T-helper 2 cell treated with Interferon-gamma antibody and Interleukin-4, amounts not matched to agents 5 μg/mL and 100 μg/mL, for 36 hours (primary cell): Measurements from ENCODE around the gene SEPTIN10.
"Not testable (repeated sequence)": the region's sequence is repeated elsewhere in the genome, so short reads cannot be mapped to it uniquely, and the experiment has no call there.

ENCODE experiments used
- DNase-seq: peaks from one replicate; pipeline ENCODE4 v3.0.0; 2021; ENCODE audit warnings: low spot score
- H3K27ac Mint-ChIP-seq: one replicate; pipeline ENCODE4 v1.8.0; 2021; ENCODE audit warnings: mild to moderate bottlenecking, mixed read lengths
- H3K27me3 Mint-ChIP-seq: one replicate; pipeline ENCODE4 v1.8.0; 2021; ENCODE audit warnings: low read depth, mixed read lengths
- H3K36me3 Mint-ChIP-seq: one replicate; pipeline ENCODE4 v1.8.0; 2021; ENCODE audit warnings: low read depth, mixed read lengths
- H3K4me1 Mint-ChIP-seq: one replicate; pipeline ENCODE4 v1.8.0; 2021; ENCODE audit warnings: low read depth, mixed read lengths
- H3K4me3 Mint-ChIP-seq: one replicate; pipeline ENCODE4 v1.8.0; 2022; ENCODE audit warnings: mild to moderate bottlenecking, moderate library complexity, mixed read lengths
- H3K9me3 Mint-ChIP-seq: one replicate; pipeline ENCODE4 v1.8.0; 2021; ENCODE audit warnings: mixed read lengths

The SEPTIN10 gene

DNA sequence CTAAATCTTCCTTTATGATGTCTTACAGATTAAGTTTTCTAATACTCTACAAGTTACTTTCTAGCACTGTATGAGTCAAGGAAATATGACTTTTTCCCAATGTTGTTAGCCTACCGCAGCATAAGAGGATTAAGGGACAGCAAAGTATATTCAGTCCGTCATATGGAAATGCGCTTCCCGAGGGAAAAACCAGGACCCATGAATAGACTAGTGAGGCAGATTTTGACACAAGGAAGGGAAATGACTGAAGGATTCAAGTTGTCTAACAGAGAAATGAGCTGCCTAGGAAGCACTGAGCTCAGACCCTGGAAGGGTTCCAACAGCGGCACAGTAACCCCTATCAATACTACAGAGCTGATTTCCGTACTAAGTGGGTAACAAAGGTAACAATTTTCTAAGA is 12.0 kb downstream of the SEPTIN10 start:
- Mint-ChIP-seq H3K4me1 (no peaks in the 10 kb centered on the region), H3K4me3 (no peak overlapping the region), H3K27me3 (peaks cover 10% of the 10 kb centered on the region), H3K27ac (no peak overlapping the region), H3K9me3 (no peaks in the 10 kb centered on the region), H3K36me3 (no peaks in the 10 kb centered on the region)
- DNase-seq = no peak

DNA sequence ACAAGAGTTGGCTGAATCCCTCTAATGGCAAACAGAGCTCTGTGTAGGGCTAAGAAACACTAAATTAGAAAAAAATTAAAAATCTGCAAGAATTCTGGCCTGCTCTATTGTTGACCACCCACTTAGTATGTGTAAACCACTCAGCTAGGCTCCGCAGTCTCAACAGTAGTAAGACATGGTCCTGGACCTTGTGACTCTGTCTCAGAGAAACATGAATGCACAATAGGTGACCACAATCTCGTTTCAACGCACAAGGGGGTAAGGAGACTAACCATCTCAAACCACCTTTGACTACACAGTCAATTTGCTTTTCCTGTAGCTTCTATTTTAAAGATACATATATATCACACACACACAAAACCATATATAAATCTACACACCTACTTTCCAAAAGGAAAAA is 16.5 kb downstream of the SEPTIN10 start:
- H3K27me3 Mint-ChIP-seq = peaks cover 10% of the 10 kb centered on the region
- no peak overlapping the region for H3K27ac Mint-ChIP-seq
- no peaks in the 10 kb centered on the region for H3K4me1 Mint-ChIP-seq
- no peaks in the 10 kb centered on the region for H3K36me3 Mint-ChIP-seq
- no peaks in the 10 kb centered on the region for H3K9me3 Mint-ChIP-seq
- H3K4me3 Mint-ChIP-seq = no peak overlapping the region
- no peak for DNase-seq

DNA sequence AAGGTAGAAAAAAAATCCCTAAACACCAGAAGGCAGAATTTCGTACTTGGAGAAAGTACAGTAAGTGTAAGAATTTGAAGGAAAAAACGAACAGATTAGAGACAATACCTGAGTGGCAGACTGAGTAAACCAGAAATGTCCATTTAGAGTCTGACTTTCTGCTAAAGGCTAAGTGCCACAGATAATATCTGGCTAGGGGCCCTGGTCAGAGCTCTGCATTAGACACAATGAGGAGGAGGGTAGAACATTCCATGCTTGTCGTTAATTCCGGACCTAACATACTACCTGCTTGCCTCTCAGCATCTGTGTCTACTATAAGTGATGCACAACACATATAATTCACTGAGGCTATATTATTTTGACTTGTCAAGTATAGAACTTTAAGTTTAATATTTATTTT is 18.1 kb downstream of the SEPTIN10 start:
- no peaks in the 10 kb centered on the region for H3K9me3 Mint-ChIP-seq
- DNase-seq = no peak
- H3K4me3 Mint-ChIP-seq = no peak overlapping the region
- H3K4me1 Mint-ChIP-seq = no peaks in the 10 kb centered on the region
- no peak overlapping the region for H3K27ac Mint-ChIP-seq
- H3K36me3 Mint-ChIP-seq = no peaks in the 10 kb centered on the region
- H3K27me3 Mint-ChIP-seq = no peaks in the 10 kb centered on the region

DNA sequence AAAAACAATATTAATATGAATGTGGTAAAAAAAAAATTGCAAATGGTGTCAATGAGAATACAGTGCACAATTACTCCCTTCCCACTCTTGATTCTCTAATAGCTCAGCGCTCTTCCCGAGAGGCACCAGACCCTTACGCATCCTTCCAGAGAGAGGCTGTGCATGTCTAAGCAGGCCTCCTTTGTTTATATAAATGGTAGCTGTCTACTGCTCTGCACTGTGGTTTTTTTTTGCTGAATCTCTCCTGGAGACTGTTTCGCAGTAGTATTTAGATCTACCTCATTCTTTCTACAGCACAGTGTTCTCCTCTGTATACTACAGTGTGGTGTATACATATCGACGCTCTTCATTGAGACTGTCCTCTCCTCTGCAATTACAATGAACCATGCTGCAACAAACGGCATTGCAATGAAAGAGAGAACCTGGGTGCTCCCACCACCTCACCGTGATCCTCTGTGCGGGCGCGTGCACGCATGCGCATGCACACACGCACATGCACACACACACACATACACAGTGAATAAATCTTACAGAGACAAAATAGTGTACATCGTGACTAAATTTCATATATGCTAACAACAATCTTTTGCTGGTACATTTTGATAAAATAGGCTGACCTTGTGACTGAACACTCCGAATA is 19.4 kb downstream of the SEPTIN10 start:
- no peak for DNase-seq
- H3K9me3 Mint-ChIP-seq = no peaks in the 10 kb centered on the region
- no peaks in the 10 kb centered on the region for H3K27me3 Mint-ChIP-seq
- H3K4me1 Mint-ChIP-seq = no peaks in the 10 kb centered on the region
- H3K36me3 Mint-ChIP-seq = no peaks in the 10 kb centered on the region
- H3K4me3 Mint-ChIP-seq = no peak overlapping the region
- no peak overlapping the region for H3K27ac Mint-ChIP-seq

DNA sequence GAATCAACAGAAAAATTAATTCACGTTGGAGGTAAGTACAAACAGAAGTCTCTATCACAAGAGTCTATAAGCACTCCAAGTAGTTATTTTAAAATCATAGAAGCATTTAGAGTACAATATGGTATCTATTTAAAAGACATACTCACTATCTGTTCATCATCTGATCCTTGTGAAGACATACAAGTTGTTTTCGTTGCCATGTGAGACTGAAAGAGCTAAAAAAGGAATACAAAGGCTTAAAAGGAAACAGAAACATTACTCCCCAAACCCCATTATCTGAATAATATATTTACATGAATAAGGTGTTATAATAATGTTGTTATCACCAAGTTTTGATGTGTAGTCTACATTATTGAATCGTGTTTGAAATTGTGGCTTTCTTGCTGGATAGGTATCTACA is 20.9 kb downstream of the SEPTIN10 start:
- no peaks in the 10 kb centered on the region for H3K36me3 Mint-ChIP-seq
- no peaks in the 10 kb centered on the region for H3K27me3 Mint-ChIP-seq
- H3K27ac Mint-ChIP-seq = no peak overlapping the region
- no peak overlapping the region for H3K4me3 Mint-ChIP-seq
- no peaks in the 10 kb centered on the region for H3K4me1 Mint-ChIP-seq
- H3K9me3 Mint-ChIP-seq = no peaks in the 10 kb centered on the region
- DNase-seq = no peak

DNA sequence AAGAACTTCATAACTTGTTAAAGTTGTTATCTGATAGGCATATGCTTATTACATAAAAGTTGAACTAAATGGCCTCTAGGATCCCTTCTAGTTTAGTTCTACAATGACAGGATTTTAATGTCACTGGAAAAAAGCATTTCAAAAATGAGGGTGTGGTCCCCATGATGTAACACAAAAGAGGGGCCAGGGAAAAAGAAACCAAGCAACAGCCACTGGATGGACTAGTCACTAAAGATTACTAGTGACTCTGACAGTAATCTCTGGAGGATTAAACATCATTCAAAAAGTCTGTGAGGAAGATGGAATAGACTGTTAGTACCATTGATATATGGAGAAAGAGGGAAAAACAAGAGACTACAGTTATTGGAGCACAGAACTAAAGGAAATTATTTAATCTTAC is 22.6 kb downstream of the SEPTIN10 start:
- peaks cover 2% of the 10 kb centered on the region for H3K27me3 Mint-ChIP-seq
- no peak overlapping the region for H3K27ac Mint-ChIP-seq

DNA sequence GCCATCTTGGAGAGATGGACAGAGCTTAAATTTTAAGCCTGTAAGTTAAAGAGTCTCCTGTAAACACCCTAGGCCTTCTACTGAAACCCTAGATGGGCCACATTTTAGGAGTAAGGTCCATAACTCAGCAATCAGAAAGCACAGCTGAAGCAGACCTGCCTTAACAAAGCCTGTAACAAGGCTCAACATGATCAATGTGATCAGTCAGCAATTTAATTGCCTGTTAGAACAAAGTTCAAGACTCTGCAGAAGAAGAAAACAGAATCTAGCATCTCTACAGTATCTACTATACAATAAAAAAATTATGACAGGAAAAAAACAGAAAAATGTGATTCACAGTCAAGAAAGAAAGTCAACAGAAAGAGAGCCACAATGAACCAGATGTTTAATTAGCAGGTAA is 27.1 kb downstream of the SEPTIN10 start:
- H3K27ac Mint-ChIP-seq = no peak overlapping the region
- no peaks in the 10 kb centered on the region for H3K9me3 Mint-ChIP-seq
- H3K4me1 Mint-ChIP-seq = peaks cover 3% of the 10 kb centered on the region
- no peak overlapping the region for H3K4me3 Mint-ChIP-seq
- peaks cover 18% of the 10 kb centered on the region for H3K27me3 Mint-ChIP-seq
- DNase-seq = no peak
- no peaks in the 10 kb centered on the region for H3K36me3 Mint-ChIP-seq

More for the DNA sequence above, 22.6 kb downstream of the SEPTIN10 start:
- H3K4me3 Mint-ChIP-seq = no peak overlapping the region
- H3K4me1 Mint-ChIP-seq = no peaks in the 10 kb centered on the region
- H3K36me3 Mint-ChIP-seq = no peaks in the 10 kb centered on the region
- no peak for DNase-seq
- no peaks in the 10 kb centered on the region for H3K9me3 Mint-ChIP-seq

DNA sequence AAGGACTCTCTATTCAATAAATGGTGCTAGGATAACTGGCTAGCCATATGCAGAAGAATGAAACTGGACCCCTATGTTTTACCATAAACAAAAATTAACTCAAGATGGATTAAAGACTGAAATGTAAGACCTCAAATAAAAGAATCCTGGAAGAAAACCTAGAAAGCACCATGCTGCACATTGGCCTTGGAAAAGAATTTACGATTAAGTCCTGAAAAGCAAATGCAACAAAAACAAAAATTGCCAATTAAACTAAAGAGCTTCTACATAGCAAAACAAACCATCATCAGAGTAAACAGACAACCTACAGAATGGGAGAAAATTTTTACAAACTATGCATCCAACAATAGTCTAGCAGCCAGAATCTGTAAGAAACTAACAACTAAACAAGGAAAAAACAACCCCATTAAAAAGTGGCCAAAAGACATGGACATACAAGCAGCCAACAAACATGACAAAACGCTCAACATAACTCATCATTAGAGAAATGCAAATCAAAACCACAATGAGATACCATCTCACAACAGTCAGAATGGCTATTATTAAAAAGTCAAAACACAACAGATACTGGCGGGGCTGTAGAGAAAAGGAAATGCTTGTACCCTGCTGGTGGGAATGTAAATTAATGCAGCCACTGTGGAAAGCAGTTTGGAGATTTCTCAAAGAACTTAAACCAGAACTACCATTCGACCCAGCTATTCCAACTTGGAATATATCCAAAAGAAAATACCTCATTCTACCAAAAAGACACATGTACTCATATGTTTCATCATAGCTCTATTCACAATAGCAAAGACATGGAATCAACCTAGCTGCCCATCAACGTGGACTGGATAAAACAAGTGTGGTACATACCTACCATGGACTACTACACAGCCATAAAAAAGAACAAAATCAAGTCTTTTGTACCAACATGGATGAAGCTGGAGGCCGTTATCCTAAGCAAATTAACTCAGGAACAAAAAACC is 30.6 kb downstream of the SEPTIN10 start:
- H3K4me1 Mint-ChIP-seq = peaks cover 3% of the 10 kb centered on the region
- DNase-seq = no peak
- H3K9me3 Mint-ChIP-seq = no peaks in the 10 kb centered on the region
- no peak overlapping the region for H3K27ac Mint-ChIP-seq
- H3K36me3 Mint-ChIP-seq = no peaks in the 10 kb centered on the region
- H3K27me3 Mint-ChIP-seq = peaks cover 18% of the 10 kb centered on the region
- H3K4me3 Mint-ChIP-seq = no peak overlapping the region

DNA sequence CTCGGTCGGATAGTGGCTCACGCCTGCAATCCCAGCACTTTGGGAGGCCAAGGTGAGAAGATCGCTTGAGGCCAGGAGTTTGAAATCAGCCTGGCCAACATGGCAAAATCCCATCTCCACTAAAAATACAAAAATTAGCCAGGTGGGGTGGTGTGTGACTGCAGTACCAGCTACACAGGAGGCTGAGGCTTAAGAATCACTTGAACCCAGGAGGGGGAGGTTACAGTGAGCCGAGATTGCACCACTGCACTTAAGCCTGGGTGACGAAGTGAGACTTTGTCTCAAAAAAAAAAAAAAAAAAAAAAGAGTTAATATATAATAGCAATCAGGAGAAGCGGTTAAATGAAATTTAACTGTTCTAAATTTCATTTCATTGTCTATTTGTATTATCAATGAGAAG is 36.1 kb downstream of the SEPTIN10 start:
- not testable (repeated sequence) for H3K36me3 Mint-ChIP-seq, H3K27me3 Mint-ChIP-seq, H3K4me3 Mint-ChIP-seq, H3K9me3 Mint-ChIP-seq, H3K4me1 Mint-ChIP-seq, H3K27ac Mint-ChIP-seq, DNase-seq

DNA sequence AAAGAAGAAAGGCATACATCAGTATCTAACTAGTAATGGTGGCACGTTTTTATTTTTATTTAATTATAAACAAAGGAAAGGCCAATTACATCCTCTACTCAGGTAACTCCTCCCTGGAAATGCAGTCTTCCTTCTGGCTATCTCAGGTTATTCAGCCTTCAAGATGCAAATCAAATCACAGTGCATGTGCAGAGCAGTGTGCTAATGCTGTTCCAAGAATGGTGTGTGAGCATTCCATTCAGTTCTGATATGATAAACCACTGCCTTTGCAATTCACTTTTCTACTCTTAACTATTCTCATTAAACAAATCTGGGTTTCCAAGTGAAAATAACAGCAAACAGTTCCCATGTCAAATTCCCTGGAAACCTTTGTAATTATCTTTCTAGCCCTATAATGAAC is 38.4 kb downstream of the SEPTIN10 start:
- H3K9me3 Mint-ChIP-seq = no peaks in the 10 kb centered on the region
- peaks cover 2% of the 10 kb centered on the region for H3K27me3 Mint-ChIP-seq
- H3K36me3 Mint-ChIP-seq = no peaks in the 10 kb centered on the region
- DNase-seq = no peak
- H3K27ac Mint-ChIP-seq = no peak overlapping the region
- H3K4me3 Mint-ChIP-seq = no peak overlapping the region
- H3K4me1 Mint-ChIP-seq = no peaks in the 10 kb centered on the region

DNA sequence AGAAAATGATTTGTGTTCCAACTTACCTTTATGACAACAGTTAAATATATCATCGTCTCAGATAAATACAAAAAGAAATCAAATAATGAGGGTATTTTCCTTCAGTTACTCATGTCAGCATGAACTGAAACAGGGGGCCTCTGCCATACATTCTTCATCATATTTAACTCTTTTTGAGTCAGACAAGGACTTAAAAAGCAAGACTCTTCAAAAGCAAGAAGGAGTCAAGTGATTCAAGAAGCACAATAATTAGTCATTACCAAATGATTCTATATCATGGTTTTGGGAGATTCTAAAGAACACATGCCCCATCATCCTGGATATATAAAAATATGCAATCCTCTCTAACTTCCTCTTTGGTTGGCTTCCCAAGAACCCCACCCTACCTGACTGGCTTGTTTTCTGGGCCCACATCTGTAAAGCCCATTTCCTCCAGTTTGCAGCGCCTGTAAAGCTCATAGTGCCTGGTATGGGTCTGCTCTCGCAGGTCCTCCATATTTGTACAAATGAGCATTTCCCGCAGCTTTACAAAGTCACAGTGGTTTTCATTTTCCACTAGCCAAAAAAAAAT is 49.7 kb downstream of the SEPTIN10 start:
- DNase-seq = no peak
- Mint-ChIP-seq H3K4me1 (no peaks in the 10 kb centered on the region), H3K27me3 (peaks cover 9% of the 10 kb centered on the region), H3K4me3 (no peak overlapping the region), H3K9me3 (no peaks in the 10 kb centered on the region), H3K27ac (no peak overlapping the region), H3K36me3 (no peaks in the 10 kb centered on the region)

DNA sequence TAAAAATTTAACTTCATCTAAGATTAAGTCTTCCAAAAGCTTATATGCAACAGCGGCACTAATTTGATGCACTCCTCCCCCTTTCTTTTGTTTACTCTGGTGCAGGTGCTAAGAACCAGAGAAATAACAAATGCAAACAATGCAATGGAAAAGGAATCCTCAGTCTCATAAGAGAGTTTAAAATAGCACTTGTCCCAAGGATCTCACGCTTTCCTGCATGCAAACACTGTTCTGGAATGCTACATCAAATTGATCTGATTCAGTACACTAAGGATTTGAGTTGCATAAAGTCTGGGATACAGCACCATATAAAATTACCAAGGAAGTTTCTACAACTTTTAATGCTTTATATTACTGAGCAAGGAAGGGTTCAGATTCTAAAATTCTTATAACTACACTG is 50.5 kb downstream of the SEPTIN10 start:
- Mint-ChIP-seq H3K27me3 (peaks cover 9% of the 10 kb centered on the region), H3K4me1 (no peaks in the 10 kb centered on the region), H3K27ac (no peak overlapping the region), H3K36me3 (no peaks in the 10 kb centered on the region), H3K9me3 (no peaks in the 10 kb centered on the region), H3K4me3 (no peak overlapping the region)
- DNase-seq = no peak

DNA sequence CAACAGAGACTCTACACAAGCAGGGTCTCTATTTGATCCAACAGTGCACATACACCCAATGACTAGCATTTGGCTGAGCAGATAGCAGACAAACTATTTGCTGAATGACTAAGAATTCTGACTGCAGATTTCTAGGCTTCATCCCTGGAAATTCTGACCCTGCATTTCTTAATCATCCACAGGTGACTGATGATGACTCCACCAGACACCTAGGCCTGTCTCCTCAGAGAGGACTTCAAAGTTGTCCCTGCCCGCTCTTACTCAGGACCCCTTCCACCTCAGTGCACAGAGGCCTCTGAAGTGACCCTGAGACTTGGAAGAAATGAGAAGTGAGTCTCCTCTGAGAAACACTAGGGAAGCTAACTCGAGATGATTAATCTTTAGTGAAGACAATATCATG is 51.3 kb downstream of the SEPTIN10 start:
- DNase-seq = no peak
- Mint-ChIP-seq H3K36me3 (no peaks in the 10 kb centered on the region), H3K4me1 (no peaks in the 10 kb centered on the region), H3K9me3 (no peaks in the 10 kb centered on the region), H3K27me3 (peaks cover 9% of the 10 kb centered on the region), H3K4me3 (no peak overlapping the region), H3K27ac (no peak overlapping the region)

DNA sequence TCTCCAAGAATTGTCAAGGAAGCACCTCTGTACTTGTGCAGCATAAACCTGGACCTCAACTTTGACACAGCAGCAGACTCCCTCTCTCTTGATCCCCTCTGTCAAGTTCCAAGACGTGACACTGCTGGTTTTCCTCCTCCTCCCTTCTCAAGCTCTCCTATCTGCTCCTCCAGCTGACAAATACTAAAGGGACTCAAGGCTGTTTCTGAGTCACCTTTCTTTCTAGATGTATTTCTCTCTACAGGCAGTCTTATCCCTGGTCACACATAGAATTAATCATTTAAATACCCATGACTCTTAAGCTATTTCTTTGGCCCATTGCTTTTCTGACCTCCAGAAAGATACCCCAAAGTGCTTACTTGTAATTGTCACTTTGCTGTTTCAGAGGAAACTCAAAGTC is 53.5 kb downstream of the SEPTIN10 start:
- Mint-ChIP-seq H3K27ac (no peak overlapping the region), H3K9me3 (no peaks in the 10 kb centered on the region), H3K4me3 (no peak overlapping the region), H3K36me3 (no peaks in the 10 kb centered on the region), H3K4me1 (no peaks in the 10 kb centered on the region), H3K27me3 (peaks cover 5% of the 10 kb centered on the region)
- no peak for DNase-seq
